DMS53 (cell line): ENCODE data around the gene SHANK1.
A peak's percentile ranks its signal among the peaks of the same experiment; 100 is the strongest.

ENCODE experiments used
- DNase-seq: peaks from one replicate; lab custom pipeline; 2025; lab: John Stamatoyannopoulos, UW

SHANK1 gene

DNA sequence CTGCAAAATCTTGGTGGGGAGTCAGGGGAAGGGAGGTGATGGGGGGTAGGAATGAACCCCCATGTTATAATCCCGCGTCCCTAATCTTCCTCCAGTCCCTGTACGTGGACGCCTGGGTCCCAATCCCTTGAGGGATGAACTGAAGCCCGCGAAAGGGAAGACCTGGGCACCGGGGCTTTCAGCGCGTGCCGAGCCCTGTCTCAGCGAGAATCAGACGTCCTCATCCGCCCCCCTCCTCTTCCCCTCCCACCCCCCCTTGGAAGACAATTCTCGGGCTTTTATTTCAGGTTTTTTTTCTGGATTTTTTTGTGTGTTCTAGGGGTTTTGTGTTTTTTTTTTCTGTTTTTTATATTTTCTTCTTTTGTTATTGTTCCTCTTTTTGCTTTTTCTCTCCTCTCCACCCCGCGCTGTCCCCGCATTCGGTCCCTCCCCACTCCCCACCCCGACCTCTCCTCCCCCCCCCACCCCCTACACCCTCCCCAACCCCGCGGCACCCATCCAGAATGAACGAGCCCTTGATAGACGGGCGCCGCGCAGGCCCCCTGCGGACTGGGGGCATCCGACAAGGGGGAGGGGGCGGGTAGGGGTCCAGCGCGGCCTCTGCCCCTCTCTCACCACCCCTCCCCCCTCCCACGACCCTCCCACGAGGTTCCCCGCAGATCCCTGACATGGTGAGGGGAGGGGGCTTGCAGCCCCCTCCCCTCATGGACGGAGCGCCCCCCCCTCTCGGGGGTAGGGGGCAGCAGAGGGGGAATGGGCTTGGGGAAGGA, 60.1 kb downstream of the SHANK1 start:
- no peak for DNase-seq

DNA sequence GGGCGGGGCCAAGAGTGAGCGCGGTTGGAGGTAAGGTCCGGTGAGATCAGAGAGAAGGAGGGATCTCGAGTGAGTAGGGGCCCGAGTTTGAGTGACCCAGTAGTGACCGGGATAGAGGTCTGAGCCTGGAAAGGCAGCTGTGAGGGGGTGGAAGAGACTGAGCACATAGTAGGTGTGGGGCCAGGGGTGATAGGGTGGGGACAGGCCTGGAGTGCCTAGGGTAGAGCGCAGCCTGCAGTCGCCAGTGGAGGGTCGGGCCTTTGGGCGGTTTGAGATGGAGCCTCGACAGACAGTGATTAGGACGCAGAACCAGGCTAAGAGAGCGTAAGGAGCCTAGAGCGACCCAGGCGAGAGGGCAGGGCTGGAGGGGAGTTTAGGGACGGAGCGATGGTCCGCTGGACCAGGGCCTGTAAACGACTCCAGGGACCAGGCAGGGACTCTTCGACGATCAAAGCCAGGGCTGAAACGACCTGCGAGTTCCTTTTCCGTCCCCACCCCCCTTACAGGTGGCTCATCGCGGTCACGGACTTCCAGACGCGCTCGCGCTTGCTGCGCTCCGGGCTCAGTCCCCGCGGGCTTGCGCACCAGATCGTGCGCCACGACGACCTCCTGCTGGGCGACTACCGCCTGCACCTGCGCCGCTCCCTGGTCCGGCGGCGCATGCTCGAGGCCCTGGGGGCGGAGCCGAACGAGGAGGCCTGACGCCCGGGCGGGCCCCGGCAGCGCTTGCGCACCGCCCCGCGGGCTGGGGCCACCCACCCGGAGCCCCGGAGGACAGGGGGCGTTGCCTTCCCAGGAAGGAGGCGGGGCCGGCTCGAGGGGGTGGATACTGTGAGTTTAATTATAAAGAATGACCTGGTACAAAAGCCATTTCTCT, 60.9 kb downstream of the SHANK1 start:
- peak; percentile 9 for DNase-seq

DNA sequence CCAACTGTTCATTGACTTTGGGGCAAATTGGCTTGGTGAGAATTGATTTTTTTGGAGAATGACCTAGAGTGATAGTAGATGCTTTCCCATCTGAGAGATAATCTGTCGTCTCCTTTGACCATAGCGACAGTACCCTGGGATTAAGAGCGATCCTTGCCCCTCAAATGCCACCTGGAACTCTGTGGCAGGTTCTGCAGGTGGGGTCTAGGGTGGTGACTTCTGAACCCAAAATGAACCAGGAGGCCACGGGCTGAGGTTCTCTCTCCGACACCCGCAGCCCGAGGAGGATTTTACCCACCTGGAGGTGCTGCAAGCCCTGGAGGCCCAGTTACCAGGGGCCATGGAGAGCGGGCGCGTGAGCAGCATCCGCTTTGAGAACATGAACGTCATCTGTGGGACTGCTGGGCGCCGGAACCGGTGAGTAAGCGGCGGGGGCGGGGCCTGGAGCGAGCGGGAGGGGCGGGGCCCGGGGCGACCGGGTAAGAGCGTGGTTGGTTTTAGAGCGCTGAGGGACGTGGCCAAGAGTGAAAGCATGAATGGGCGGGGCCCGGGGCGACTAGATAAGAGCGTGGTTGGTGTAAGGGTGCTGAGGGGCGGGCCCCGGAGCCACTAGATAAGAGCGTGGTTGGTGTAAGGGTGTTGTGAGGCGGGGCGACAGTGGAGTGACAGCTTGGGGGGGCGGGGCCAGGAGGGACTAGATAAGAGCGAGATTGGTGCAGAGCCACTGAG, 61.7 kb downstream of the SHANK1 start:
- DNase-seq, result peak; percentile 28

DNA sequence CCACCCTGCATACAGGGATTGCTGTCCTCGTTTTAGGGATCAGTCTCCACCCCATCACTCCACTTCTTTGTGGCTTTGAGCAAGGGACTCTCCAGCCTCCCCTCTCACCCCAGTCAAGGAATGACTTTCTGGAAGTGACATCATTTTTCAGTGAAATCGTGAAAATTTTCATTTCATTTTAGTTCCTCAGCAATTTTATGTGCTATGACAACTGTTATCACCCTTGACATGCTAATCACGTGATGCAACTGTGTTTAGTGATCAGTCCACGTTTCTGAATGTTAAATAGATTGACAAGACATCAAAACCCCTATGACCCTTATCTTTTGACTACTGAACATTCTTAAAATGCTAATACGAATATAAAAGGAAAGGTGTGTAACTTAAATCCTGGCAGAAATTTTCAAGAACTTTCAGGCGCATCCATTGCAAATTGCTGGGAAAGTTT, 62.4 kb downstream of the SHANK1 start:
- no peak for DNase-seq

DNA sequence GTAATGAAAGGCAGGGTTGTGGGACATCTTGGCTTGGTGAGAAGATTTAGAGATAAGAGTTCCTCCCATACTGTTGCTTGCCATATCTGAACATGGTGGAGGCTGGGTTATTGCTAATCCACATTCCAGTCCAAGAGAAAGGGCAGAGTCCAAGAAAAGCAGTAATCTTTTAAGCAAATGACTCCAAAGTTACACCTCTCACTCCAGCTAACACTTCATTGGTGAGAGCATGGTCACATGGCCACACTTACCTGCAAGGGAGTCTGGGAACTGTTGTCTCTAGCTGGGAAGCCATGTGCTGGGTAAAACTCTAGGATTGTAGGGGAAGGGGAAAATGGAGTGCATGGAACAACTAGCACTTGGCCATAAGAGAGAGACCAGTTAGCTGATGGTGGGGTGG, 64.7 kb downstream of the SHANK1 start:
- no peak for DNase-seq

DNA sequence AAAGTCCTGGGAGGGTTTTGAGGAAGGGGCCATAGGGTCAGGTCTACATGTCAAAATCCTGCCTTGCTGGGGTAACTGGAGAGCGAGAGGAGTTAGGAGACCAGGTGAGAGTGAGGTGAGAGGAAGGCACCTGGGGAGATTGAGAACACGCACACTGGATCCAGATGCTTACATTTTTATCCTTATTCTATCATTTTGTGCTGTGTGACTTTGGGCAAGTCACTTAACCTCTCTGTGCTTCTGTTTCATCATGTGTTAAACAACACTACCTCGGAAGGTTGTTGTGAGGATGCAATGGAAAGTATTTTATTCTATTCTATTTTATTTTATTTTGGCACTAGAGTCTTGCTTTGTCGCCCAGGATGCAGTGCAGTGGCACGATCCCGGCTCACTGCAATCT, 66.9 kb downstream of the SHANK1 start:
- DNase-seq, result no peak

DNA sequence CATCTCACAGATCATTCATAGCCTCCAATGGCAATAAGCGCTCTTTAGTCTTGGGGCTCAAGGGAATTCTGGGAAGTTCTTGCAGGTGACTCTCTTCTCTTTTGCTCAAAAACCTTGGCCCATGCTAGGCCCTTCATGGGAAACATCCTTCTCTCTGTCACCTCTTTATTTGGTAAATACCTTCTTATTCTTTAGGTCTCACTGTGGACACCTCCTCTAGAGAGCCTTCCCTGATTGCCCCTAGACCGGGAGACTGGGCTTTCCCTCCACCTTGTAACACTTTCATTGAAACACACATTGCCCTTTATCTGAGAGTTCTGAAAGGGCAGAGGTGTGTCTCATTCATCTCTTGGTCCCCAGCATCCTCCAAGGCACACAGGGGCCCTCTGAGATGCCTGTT, 68.4 kb downstream of the SHANK1 start:
- no peak for DNase-seq

DNA sequence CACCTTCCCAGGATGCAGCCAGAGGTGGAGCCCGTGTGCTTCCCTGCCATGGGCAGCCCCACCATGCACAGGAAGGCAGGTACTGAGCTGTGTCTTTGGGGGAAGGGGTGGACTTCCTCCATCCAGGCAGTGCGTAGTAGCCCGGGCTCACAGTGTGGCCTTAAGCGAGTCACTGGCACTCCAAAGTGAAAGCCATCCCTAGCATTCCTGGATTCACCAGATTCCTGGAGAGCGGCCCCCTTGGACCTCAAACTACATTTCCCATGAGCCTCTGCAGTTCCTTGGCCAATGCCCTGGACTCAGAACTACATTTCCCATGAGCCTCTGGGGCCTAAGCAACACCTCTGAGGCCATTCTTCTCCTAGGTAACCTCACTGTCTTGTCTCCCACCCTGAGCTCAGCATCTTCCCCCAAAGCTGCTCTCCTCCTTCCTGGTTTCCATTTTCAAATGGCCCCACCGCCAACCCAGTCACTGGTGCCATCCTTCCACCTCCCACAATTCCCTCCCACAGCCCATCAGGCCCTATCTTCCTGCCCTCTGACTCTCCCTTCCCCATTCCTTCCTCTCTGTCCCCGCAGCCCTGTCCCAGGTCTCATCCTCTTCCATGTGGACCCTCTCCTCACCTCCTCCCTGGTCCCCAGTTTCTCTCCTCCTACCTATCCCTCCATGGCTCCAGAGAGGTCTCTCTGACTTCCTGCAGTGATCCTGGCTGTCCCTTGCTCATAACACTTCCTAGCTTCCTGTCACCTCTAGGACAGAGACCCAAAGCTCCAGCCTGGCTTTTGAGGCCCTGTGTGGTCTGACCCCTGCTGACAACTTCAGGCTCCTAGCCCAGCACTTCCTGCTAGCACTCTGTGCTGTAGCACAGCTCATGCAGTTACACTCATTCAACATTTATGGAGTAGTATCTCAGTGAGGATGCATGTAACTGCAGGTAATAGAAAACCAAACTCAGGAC, 69.9 kb downstream of the SHANK1 start, which contains the start of gene C19orf81:
TSS of gene C19orf81 (plus strand) at position 13 of the 959 bp plus-strand sequence. CDS start at position 13, 0 bp downstream.
- no peak for DNase-seq

DNA sequence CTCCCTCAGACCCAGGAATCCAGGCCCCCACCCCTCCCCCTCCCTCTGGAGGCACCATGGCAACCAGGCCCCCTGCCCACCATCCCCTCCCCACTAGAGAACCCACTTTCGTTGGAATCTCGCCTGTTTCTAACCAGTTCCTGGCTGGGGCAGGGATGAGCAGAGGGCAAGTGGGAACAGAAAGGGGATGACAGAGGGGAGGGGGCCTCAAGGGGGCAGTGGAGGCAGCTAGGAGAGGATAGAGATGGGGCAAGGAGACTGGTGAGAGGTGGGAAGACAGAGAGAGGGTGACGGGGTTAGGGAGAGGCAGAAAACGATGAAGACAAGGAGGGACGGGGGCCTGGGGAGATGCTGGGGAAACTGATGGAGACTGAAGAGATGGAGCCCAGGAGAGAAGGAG, 70.9 kb downstream of the SHANK1 start:
- no peak for DNase-seq

DNA sequence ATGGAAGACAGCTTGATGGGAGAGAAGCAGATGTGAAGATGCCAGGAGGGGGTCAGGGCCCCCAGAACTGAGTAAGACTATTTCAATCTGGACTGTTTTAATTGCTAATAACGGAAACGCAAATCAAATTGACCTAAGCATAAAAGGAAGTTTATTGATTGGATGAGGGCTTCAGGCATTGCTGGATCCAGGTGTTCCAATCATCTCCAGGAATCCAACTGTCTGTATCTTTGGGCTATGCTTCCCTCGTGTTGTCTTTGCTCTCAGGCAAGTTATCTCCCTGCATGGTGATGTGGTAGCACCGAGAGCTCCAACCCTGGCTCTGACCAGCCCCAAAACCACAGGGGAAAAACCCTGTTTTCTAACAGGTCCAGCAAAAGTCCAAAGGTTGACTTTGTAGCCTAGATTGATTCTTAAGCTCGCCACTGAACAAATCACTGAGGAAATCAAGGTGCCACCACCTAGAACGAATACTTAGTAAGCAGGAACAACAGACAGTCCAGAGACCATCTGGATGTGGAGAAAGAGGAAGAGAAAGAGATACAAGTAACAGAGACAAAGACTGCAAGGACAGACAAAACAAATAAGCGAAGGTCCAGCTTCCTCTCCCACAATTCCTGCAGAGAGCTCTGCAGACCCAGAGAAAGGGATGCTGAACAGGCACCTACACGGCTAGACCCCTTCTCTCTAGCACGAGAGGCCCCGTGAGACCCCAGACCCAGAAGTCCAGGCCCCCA, 71.6 kb downstream of the SHANK1 start:
- DNase-seq, result no peak

DNA sequence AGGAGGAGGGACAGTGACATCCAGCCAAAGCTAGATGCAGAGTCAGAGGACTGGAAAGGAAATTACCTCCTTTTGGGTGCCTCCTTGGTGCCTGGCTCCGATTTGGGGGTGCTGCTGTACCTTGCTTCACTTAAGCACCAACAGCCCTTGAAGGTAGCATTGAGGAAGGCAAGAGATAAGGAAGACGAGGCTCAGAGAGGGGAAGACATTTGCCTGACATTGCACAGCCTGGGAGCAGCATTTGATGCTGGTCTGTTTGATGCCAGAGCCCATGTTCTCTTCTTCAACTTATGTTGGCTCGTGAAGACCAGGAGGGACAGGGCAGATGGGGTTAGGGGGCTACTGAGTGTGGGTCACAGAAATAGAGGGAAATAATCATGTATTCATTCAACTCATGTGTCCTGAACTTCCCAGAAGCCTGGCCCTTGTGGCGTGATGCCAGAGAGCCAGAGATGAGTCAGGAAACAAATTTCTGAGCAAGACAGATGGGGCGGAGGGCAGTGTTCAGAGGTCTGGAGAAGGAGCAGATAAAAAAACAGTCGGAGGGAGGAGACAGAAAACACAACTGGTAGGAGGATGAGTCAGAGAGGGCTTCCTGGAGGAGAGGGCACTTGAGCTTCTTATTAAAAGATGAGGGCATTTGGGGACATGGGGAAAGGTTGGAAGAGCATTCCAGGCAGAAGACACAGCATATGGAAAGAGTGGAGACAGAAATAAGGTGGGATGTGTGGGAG, 73.4 kb downstream of the SHANK1 start:
- no peak for DNase-seq

DNA sequence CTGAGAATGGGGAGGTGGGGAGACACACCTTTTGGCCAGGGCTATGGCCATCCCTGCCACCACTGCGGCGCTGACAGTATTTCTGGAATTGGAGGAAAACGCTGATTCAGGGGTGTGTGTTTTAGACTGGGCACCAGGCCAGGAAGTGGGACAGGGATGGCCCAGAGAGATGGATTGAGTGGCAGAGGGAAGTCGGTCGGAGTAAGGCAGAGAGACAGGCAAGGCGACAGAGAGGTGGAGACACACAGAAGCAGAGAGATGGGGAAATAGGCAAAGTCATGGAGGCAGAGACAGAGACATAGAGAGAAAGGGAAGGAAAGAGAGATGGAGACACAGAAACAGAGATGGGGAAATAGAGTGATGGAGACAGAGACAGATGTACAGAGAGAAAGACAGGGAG, 74.5 kb downstream of the SHANK1 start:
- DNase-seq, result no peak

DNA sequence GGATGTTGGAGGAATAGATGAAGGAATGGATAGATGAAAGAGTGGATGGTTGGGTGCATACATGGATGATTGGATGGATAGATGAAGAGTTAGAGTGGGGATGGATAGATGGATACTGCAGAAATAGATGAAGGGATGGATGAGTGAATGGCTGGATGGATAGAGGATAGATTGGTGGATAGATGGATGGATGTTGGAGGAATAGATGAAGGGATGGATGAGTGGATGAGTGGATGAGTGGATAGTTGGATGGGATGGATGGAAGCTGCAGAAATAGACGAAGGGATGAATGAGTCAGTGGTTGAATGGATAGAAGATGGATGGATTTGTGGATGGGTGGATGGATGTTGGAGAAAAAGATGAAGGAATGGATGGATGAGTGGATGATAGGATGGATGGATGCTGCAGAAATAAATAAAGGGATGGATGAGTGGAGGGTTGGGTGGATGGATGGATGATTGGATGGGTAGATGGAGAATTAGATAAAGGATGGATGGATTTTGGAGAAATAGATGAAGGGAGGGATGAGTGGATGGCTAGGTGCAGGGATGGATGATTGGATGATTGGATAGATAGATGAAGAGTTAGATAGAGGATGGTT, 75.2 kb downstream of the SHANK1 start:
- DNase-seq, result no peak

DNA sequence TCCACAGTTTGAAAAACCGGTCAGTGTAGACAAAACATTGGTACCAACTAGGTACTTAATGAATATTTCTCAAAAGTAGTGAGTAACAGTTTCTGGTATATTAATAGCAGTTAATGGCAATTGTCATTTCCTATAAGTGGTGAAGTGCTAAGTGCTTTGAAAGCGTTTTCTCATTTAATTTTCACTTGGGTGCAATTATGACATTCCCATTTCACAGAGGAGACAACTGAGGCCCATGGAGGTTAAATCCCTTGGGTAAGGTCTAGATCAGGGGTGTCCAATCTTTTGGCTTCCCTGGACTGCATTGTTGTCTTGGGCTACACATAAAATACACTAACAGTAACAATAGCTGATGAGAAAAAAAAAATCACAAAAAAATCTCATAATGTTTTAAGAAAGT, 79.2 kb downstream of the SHANK1 start:
- no peak for DNase-seq

DNA sequence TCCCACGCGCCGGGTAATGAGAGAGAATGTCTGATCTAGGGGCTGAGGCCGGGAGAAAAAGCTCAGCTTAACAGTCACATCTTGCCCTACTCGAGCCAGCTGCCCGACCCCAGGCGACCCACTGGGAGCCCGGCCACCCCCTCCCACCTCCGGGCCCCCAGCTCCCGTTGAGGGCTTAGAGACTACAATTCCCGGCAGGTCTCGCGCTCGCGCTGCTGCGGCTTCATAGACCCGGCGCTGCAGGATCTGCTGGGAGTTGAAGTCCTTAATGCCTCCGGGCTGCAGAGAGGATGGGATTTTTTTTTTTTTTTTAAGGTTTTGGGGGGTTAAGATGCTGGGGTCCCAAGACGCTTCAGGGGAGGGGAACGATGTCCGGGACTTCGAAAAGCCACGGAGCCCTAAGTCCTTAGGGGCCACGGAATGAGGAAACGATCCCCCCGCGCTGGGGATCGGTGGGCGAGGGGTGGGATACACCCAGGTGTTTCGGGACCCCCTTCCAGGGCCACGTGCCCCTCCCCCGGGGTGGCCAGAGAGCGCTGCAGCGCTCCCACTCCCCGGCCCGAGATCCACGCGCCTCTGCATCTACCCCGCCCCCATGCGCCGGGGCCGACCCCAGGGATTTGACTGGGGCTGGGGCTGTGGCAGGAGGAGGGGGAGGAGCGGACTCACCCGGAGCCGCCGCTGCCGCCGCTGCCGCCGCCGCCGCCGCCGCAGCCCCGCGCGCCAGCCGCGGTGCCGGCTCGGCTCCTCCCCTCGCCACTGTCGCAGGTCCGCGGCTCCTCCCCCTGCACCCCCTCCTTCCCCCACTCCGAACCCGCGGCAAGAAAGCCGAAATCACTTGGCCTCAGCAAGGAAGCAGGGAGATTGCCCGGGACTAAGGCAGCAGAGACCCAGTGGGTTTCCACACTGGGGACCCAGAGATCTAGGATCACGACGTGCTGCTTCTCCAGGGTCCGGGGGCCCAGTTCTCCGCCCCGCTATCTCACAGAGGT, 80.2 kb downstream of the SHANK1 start, which contains the start of gene SYT3:
TSS of gene SYT3 (minus strand) at position 761 of the 992 bp plus-strand sequence. CDS start 2,470 bp downstream, outside the sequence.
- DNase-seq, result no peak

DNA sequence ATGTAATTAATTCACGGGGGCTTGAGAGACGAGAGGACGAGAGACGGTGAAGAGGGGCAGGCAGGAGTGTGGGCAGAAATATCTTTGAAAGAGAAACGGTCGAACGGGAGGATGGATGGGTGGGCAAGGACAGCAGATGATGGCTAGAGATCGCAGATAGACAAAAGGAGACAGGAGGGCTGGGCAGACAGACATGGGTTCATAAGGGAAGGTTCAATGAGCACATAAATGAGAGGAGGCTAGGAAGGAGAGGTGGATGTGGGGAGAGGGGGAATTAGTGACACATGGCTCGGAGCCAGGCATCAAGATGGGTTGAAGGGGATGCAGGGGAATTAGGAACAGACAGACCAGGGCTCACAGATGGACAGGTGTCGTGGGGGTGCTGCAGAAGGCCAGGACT, 81.0 kb downstream of the SHANK1 start:
- DNase-seq, result no peak

DNA sequence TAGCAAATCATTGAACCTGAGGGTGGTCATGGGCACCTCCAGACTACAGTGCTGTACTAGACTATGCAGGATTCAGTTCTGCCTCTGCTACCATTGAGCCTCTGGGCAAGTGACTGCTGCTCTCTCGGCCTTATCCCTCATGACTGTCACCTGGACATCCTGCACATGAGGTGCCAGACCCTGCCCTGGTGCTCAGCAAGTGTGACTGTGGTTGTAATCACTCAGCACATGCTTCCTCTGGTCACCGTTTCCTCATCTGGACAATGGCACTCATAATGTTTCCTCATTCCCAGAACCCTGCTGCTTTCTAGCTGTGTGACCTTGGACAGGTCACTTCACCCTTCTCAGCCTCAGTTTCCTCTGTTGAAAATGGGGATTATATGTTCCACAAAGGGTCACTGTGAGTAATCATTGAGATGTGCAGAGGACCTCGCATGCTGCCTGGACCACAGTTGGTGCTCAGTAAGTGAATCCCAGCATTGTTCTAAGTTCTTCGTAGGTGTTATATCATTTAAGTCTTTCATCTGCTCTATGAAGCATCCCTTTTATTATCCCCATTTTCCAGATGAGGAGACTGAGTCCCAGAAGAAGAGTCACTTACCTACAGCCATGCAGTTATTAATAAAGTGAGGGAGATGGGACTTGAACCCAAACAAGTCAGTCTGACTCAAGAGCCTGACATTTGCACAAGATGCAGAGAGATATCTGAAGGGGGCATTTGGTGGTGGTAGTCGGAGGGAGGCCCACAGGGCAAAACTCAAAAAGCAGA, 83.1 kb downstream of the SHANK1 start:
- DNase-seq, result no peak
